UCSD-AML1 (cell line): Measurements from ENCODE around the gene ZCCHC24.
"Not testable (repeated sequence)": the region's sequence is repeated elsewhere in the genome, so short reads cannot be mapped to it uniquely, and the experiment has no call there.

Source experiments
- DNase-seq: peaks from one replicate; lab custom pipeline; 2025; ENCODE audit not compliant: unreplicated experiment; lab: John Stamatoyannopoulos, UW

The ZCCHC24 gene

DNA sequence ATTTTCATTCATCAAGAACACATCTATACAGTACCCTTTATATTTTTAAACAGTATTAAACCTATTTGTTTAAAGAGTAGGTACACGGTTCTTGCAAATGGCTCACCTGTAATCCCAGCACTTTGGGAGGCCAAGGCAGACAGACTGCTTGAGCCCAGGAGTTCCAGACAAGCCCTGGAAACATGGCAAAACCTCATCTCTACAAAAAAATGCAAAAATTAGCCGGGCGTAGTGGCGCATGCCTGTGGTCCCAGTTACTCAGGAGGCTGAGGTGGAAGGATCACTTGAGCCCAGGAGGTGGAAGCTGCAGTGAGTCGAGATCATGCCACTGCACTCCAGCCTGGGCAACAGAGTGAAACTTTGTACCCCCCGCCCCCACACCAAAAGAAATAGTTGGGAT is 1.8 kb upstream of the ZCCHC24 start:
- DNase-seq: not testable (repeated sequence)

DNA sequence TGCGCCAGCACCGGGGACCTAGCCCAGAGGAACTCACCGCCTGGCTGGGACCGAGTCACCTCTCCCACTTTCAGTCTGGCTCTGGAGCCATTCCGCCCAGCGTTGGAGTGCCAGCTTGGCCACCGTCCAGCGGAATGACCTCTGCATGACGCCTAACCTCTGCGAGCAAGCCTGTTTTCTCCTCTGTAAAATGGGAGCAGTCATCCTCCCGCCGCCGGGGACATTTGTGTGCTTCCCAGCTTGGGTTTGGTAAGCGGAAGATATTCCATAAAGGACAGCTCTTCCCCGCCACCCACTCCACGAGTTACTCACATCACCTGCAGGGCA is 1.3 kb upstream of the ZCCHC24 start:
- no peak for DNase-seq

DNA sequence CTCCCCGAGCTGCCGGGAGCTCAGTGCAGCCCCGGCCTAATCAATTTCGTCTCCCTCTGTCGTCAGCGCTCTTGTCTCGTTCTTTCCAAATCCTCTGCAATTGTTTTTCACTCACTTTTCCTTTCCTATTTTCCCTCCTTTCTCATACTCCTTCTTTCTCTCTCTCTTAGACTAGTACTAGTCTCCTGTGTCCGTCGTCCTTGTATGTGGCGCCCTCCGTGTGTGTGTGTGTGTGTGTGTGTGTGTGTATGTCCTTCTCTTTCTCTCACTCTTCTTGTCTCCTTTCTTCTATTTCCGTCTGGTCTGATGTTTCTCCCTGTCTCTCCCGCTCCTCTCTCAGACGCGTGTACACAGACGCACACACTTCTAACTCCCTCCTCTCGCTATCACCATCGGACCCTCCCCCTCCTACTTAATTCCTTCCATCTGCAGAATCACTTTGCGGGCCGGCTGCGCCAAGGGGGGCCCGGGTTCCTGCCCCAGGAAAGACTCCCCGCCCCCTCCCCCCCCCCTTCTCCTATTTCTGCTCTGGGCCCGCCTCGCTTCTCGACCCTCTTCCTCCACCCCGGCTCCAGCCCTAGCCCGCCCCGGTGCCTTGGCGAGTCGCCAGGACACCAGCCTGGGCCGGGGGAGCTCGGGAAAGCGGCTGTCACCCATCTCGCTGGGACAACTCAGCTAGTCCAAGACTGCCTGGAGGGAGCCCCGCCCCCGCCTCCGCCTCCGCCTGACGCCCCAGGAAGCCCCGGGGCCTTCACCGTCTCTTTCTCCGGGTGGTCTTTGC is 743 bp upstream of the ZCCHC24 start:
- DNase-seq: no peak

DNA sequence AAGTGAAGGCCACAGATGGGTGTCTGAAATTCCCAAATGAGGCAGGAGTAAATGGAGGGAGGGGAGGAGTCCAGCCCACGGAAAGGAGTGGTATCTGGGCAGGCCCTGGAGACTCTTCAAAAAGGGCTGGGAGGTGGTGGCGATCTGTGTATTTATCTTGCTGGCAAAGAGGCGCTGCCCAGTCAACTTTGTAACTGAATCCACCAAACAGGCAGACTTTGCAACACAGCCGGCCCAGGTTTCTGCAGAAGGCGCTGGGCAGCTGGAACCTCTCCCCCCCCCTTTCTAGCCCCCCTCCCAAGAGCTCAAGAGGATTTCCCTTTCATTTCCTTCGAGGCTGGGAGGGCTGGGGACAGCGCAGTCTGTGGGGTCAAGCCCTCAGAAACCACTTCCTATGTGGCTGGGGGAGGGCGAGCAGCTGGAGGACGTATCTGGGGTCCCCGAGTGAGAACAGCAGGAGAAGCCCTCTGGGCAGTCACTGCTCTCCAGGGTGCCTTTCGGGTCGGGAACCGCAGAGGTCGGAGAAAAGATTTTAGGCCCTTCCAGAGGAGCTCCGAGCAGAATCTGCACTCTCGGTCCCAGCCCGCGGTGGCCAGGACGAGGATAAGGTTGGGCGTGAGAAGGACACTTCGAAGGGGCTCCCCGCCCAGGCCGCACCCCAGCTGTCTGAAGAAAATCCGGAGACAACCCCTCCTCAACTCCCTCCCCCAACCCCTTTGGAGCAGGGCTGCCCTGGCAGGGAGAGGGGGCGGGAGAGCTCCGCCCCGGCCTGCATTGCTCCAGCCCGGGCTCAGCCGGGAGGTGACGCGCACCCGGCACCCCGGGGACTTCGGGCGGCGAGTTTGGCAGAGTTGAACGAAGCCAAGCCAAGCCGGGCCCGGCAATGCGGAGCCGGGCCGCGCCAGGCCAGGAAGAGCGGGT is 965 bp downstream of the ZCCHC24 start:
- DNase-seq: peak; percentile 63

DNA sequence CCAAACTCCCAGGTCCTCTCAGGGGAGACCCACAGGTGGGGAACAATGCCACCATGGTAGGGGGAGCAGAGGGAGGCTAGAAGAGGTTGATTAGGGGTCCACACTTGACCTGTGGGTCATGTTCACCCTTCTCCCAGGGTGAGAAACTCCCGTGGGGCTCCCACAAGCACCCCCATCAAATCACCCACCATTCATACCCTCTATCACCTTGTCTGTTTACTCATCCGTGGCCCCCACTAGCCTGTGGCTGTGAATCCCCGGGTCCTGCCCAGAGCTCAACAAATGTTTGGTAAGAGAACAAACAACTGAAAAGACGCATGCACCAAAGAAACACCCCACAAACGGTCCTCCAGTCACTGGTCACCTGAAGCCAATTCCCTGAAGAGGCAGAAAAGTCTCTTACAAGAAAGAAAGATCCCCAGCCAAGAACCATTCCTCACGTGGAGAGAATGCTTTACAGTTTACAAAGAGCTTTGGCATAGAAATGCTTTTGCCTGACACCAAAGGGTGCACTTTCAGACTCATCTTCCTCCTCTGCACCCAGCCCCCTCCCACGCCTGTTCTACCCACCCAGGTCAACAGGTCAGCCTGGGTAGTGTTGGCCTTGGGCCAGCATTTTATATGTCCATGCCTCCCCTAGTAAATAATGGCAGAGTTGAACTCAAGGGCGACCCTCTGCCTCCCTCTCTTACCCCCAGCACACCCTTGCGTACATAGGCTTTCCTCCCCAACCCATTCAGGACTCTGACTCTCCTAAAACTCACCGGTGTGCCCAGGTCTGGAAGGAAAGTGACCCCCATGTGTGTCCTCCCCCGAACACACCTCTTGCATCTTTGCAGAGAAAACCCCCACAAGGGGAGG is 1.9 kb downstream of the ZCCHC24 start:
- no peak for DNase-seq

DNA sequence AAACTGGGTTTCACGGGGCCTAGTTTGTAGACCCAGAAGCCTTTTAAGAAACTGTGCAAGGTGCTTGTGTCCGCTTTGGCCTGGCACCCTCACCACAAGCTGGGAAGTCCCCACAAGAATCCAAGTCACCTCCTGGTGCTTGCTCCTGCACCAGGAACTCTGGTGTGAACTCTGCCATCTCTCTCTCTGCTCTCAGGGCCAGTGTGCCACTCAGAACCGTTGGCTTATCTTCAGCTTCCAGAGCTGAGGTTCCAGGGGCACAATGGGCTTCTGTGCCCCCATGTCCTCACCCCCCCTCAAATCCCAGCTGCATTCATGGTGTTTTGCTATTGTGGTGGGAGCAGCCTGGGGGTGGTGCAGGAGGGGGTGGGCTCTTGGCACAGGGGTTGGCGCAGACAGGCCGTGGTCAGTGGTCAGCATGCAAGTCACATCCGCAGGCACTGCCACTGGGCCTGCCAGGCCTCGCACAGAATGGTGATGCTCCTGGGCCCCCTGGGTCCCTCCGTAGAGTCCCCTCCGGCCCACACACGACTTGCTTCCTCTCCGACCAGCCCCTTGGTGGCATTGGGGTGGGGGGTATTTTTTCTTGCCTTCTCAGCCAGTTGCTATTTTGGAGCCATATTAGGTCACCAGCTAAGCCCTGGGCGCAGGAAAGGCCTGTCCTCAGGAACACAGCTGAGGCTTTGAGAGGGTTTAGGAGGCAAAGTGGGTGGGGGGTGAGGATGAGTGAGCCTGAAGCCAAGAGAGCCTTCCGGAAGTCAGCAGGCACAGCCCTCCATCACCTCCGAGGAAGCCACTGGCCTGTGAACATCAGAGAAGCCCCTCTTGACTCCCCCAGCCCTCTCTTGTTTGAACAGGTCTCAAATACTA is 3.0 kb downstream of the ZCCHC24 start:
- DNase-seq: no peak

DNA sequence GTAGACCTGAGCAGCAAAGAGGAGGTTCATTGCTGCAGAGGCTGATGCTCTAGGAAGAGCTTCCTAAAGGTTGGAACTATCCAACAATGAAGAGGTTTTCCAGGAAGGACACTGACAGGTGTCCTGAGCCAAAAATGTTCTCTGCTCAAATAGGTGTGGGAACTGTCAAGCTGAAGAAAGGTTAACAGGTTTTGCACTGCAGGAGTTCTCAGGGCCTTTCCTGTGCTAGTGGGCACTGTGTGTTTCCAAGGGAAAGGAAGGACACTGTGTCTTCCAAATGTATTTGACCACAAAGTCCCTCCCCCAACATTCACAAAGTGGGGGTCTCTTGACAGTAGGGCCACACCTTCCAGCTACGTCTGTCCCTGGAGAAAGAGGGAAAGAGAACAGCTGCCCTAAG is 4.0 kb downstream of the ZCCHC24 start:
- no peak for DNase-seq

DNA sequence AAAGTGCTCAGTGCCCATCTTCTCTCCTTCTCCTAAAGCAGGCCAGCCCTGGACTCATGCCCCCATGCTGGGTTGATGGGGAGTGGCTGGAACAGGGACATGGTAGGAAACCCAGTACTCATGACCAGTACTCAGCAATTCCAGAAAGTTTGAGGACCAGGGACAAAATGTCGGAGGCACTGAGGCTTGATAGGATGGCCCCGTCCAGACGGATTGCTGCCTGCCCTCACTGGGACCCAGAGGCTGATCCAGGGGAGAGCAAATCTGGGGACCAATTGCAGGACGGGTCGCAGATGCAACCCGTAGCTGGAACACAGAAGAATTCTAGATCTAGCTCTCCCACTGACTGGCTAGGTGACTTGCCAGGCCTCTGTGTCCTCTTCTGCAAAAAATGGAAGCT is 5.1 kb downstream of the ZCCHC24 start:
- no peak for DNase-seq

DNA sequence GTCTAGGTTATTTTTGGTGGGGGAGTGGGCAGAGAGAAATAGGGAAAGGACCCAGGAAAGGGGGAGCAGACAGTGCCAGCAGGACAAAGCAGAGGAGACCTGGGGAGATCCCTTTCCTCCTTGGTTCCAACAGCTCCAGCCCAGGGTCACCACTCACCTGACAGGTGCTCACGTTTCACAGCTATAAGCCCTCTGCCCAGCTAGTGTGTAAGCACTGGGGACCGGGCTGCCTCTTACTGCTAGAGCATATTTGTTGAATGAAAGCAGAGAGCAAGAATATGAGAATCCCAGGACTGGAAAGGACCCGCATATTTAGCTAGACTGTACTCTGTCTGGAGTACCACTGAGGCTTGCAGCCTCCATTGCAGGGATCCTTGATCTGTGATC is 6.7 kb downstream of the ZCCHC24 start:
- no peak for DNase-seq

DNA sequence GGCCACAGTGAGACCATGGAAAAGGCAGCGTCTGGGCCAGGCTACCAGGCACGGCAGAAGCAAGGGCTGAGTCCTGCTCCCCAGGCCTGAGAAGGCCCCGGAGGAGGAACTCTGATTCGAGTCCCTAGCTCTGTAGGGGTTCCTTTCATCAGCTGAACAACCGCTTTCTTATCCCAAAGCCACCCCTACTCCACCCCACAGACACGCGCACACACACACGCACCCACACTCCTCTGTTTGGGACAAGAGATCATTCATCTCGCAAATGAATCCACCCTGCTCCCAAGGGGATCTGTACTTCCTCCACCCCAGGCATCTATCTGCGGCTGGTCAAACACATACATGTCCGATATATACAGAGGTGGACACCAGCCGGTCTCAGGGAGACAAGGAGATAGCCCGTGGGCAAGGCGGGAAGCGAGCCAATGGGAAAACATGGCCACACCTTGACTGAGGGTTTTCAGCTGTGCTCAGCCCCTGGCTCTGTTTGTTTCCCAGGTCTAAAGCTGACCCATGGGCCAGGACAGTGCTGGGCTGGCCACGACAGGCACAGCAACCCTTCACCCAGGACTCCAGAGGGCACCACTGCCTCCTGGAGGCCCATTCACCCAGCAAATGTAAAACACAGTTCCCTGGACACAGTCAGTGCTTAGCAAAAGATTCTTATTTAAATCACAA is 7.3 kb downstream of the ZCCHC24 start:
- no peak for DNase-seq

DNA sequence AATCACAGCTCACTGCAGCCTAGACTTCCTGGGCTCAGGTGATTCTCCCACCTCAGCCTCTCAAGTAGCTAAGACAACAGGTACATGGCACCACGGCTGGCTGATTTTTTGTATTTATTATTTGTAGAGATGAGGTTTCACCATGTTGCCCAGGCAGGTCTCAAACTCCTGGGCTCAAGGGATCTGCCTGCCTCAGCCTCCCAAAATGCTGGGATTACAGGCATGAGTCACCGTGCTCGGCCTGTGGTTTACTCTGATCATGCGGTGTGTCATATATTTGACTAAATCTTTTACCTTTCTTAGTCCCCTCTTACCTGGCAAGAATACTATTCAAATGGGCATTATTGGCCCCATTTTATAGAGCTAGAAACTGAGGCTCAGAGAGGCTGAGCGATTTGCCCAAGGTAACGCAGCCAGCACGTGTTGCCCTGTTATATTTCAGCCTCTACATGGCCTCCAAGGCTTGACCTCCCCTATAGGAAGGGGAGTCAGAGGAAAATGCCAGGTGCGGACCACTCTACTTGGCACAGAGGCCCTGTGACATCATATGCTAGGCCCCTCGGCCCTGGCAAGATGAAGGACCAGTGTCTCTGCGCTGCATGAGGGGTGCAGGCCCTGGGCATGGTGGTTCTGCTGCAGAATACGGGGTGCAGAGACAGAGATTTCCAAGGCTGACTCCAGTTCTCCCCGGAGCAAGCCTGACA is 8.2 kb downstream of the ZCCHC24 start:
- no peak for DNase-seq

DNA sequence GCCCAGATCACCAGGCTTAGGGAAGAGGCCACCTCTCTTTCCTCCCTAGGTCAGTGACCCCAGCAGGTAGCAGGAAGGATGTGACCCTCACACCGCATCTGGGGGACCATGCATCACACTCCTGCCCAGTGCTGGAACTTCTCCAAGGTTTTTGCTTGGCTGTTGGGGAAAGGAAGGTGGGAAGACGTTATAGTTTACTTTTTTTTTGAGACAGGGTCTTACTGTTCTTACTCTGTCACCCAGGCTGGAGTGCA is 8.6 kb downstream of the ZCCHC24 start:
- DNase-seq: no peak

DNA sequence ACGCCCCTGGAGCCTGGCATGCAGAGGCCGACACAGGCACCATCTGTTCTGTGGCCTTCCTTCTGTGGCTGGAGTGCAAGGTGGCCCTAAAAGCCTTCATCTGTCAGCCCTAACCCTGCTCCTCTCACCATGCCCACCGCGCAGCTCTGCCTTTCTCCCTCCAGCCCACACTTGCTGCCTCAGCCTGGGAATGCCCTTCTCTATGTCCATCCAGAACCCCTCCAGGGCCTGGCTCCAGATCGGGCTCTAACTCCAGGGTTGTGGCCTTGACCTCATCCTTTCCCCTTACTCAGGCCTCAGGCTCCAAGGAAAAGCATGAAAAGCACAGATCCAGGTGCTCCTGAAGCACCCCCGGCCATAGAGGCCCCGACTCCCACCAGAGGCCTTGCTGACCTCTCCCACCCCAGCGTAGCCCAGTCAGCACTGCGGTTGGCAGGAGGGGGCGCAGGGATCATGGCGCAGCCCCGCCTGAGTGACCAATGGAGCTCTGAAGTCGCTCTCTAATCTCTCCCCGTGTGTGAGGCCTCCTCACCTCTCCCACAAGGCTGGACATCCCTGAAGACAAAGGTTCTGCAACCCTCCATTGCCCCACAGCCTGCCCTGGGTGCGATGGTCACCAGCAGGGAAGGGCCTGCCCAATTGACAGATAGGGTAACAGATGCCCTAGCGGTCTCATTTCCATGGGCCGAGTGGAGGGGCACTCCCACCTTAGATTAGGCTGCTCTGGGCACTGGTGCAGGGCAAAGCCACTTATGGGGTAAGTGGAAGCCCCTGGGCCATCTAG is 9.2 kb downstream of the ZCCHC24 start:
- DNase-seq: no peak

DNA sequence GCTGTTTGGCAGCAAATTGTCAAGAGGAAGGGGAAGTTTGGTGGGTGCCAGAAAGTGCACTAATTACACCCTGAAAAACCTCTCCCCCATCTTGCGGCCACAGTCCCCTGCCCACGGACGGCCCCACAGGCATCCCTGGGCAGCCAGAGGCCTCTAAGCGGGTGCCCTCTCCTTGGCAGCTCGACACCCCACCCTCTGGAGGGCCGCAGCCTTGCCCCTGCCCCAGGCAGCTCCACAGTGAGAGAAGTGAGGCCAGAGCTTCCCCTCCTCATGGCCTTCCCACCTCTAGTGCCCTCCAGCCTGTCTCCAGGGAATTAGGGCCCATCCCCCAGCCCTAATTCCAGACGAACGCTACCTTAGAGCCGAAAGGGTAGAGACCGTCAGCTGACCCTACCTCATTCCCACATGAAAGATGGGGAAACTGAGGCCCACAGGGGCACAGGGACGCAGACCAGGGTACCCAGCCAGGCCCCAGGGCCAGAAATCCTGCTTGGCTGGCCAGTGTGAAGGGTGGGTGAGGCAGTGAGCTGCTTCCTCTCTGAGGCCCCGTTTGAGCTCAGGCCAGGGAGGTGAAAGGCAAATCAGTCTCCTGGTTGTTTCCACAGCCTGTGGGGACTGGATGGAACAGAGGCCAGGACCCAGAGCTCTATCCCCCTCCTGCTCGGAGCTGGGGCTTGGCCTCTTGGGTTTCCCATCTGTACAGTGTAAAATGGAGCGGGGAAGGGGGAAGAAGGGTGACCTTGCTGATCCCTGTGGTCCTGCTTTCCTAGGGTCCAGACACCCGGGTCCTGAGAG is 10.0 kb downstream of the ZCCHC24 start:
- no peak for DNase-seq

DNA sequence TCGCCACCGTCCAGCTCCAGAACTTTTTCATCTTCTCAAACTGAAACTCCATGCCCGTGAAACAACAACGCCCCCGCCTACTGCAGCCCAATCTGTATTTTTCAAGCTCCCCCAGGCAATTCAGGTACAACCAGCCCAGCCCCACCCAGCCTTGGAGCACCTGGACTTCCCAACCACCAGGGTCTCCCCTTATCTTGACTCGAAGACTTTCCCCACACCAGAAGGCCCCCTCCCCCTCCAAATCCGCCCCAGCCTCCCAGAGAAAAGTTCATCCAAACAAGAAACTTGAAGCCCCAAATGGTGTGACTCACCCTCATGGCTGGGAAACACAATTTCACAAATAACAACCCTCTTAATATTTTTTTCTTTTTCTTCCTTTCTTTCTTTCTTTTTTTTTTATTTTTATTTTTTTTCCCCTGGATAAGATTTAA is 10.6 kb downstream of the ZCCHC24 start:
- DNase-seq: no peak

DNA sequence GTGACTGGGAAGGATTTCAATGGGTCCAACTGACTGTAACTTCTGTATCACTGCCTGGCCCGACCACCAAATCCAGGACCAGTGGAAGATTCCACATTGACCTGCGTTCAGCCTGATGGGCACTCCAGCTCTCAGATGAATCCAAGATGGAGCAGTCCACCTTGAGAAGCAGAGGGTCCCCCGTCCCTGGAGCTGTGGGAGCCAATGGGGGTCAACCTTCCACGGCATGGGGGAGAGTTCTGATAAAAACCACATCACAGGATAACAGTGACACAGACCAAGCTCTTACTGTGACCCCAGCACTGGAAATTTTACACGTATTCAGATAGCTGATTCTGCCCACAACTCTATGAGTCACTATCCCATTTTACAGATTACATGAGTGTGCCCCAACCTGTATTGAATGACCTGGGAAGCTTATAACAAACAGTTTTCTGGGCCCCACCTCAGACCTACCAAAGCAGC is 11.2 kb downstream of the ZCCHC24 start:
- no peak for DNase-seq

DNA sequence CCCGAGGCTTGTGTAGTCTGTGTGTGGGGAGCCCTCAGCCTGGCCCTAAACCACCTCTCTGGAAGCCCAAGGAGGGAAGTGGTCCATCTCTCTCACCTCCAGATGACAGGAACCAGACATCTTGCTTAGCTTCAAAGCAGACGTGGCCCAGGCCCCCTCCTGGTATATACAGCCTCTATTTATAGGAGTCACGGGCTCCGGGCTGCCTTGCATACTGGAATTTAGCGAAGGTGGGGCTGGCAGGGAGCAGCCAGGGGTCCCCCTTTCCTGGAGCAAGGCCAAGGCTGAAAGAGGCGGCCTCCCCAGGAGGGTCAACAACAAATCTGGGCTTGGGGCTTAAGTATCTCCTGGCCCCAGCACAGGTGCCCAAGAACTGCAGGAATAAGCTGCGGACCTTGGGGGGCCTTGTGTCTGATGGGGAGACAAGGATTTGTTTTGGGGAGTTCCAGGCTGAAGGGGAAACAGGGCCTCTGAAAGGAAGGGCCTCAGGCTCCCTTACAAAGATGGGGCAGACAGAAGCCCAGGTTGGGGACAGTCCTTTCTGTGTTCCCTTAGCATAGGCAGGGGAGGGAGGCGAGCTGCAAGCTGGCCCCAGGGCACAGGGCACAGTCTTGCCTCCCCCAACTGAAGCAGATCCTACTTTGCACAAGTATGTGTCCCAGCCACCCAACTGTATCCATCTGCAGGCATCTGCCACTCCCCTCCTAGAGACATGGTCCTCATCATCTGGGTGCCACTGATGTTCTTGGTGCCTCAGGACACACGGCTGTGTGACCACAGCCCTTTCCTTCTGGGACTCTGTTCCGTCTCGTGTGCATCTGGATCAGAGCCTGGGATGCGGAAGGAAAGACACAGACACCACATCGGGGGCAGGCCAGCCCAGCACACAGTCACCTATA is 11.9 kb downstream of the ZCCHC24 start:
- DNase-seq: no peak
